Neural cell (in vitro differentiated cells): ENCODE data around the gene GMIP.

Source experiments
- CTCF ChIP-seq: fragments of 450-650 bp; IDR thresholded peaks from 2 replicates; pipeline ENCODE4 v1.5.1; 2014; ENCODE audit warnings: antibody characterized with exemption, mild to moderate bottlenecking, moderate library complexity; ENCODE audit not compliant: poor library complexity, severe bottlenecking
- EP300 ChIP-seq: fragments of 450-650 bp; conservative IDR thresholded peaks from 2 replicates; pipeline ENCODE4 v1.6.1; 2014; ENCODE audit warnings: antibody characterized with exemption, mild to moderate bottlenecking, moderate library complexity; ENCODE audit not compliant: poor library complexity, severe bottlenecking
- EZH2 ChIP-seq: fragments of 200-600, 300-800 bp; shearing (Covaris generic), sonication (generic); IDR thresholded peaks from 2 replicates; pipeline ENCODE4 v1.6.1; 2014; ENCODE audit warnings: antibody characterized with exemption, low read length, borderline replicate concordance, mild to moderate bottlenecking; ENCODE audit not compliant: insufficient read depth, poor library complexity, severe bottlenecking
- POLR2AphosphoS5 ChIP-seq: IDR thresholded peaks from 2 replicates; pipeline ENCODE4 v1.6.1; 2012
- RAD21 ChIP-seq: fragments of 450-650 bp; conservative IDR thresholded peaks from 2 replicates; pipeline ENCODE4 v1.6.1; 2014; ENCODE audit warnings: antibody characterized with exemption, mild to moderate bottlenecking, moderate library complexity
- REST ChIP-seq: IDR thresholded peaks from 2 replicates; pipeline ENCODE4 v1.6.1; 2012; ENCODE audit warnings: borderline replicate concordance
- SMC3 ChIP-seq: fragments of 450-650 bp; conservative IDR thresholded peaks from 2 replicates; pipeline ENCODE4 v1.6.1; 2014; ENCODE audit warnings: antibody characterized with exemption, mild to moderate bottlenecking, moderate library complexity; ENCODE audit not compliant: poor library complexity
- TAF1 ChIP-seq: IDR thresholded peaks from 2 replicates; pipeline ENCODE4 v1.6.1; 2012; ENCODE audit warnings: low read depth

GRCh38 chr19:19580418-19580817, 63.0 kb downstream of the GMIP start:
- TF ChIP-seq CTCF: no peak
- TF ChIP-seq POLR2AphosphoS5: no peak
- no peak for TF ChIP-seq EP300
- no peak for TF ChIP-seq REST
- no peak for TF ChIP-seq SMC3
- TF ChIP-seq RAD21: no peak
- TF ChIP-seq EZH2: no peak
- TF ChIP-seq TAF1: no peak
